Breast epithelium (tissue), 3 donors: Measurements from ENCODE around the gene HIGD1B.

Experiments used
- POLR2A ChIP-seq: fragments of 450-650 bp; IDR thresholded peaks from one replicate; pipeline ENCODE4 v1.6.1; 2016; ENCODE audit warnings: antibody characterized with exemption, mild to moderate bottlenecking, moderate library complexity
- POLR2AphosphoS5 ChIP-seq, 3 donors: sonication (generic); formaldehyde crosslinking; IDR thresholded peaks; one replicate each; pipeline ENCODE4 v1.6.1; 2017; ENCODE audit warnings: antibody characterized with exemption in 3 of 3
- TF ChIP-seq, protein P1 (sequence below), 3 donors: fragments of 450-650 bp; IDR thresholded peaks; one replicate each; pipeline ENCODE4 v1.5.1; 2016 to 2017; ENCODE audit warnings: antibody characterized with exemption in 3 of 3, mild to moderate bottlenecking in 3 of 3, moderate library complexity in 3 of 3

- TF ChIP-seq POLR2A (no peak), POLR2AphosphoS5 (IDR thresholded peaks at IDR 0.05) (no peak)
- TF ChIP-seq, protein P1, sequence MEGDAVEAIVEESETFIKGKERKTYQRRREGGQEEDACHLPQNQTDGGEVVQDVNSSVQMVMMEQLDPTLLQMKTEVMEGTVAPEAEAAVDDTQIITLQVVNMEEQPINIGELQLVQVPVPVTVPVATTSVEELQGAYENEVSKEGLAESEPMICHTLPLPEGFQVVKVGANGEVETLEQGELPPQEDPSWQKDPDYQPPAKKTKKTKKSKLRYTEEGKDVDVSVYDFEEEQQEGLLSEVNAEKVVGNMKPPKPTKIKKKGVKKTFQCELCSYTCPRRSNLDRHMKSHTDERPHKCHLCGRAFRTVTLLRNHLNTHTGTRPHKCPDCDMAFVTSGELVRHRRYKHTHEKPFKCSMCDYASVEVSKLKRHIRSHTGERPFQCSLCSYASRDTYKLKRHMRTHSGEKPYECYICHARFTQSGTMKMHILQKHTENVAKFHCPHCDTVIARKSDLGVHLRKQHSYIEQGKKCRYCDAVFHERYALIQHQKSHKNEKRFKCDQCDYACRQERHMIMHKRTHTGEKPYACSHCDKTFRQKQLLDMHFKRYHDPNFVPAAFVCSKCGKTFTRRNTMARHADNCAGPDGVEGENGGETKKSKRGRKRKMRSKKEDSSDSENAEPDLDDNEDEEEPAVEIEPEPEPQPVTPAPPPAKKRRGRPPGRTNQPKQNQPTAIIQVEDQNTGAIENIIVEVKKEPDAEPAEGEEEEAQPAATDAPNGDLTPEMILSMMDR (IDR thresholded peaks at IDR 0.05), result peak; percentile 21 to 30 (median 23)
These were observed 31.0 kb downstream of the HIGD1B start for GRCh38 chr17:44878627-44879221.
